ENCODE data around the gene ARHGAP10.
"Not testable (repeated sequence)": the region's sequence is repeated elsewhere in the genome, so short reads cannot be mapped to it uniquely, and the experiment has no call there.

ARHGAP10 gene

GRCh38 chr4:148072789-148073188 is 340.9 kb downstream of the ARHGAP10 start:
- DNase-seq = no peak

DNA sequence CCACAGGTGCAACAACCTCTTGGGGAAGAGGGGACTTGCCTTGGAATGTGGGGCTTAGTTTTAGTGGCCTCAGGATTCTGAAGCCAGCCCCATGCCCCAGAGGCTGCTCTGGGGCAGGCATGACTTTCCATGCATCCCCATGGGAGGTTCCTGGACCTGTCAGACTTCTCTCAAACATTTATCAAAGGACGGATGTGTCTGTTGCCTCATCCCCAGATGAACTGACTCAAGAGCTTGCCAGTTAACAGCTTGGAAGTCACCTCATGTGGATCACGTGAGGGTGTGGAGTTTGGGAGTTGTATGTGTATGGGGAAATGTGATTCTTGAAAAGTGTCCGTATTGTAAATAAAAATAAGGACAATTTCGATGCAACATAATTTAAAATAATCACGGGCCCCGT is 341.5 kb downstream of the ARHGAP10 start:
- DNase-seq = no peak

DNA sequence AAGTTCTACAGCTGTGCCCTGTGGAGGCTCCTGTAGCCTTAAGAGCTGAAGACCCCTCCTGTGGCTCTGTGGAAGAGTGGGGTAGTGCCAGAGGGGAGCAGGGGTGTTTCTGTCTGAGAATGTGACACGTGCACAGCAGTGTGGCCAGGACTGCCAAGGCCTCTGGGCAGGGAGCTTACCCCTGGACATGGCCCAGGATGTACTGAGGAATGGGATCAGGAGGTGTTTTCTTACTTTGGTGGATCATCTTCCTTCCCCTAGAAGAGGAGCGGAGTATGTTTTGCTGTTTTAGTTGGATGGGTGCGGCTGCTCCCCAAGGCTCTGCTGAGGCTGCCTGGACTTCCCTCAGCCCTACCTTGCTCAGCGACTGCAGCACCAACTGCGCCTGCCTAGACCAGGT is 342.6 kb downstream of the ARHGAP10 start:
- DNase-seq = no peak

- DNase-seq = no peak
These were observed 343.6 kb downstream of the ARHGAP10 start for GRCh38 chr4:148075438-148075837.

GRCh38 chr4:148076964-148077363 is 345.1 kb downstream of the ARHGAP10 start:
- no peak for DNase-seq

GRCh38 chr4:148077581-148077980 is 345.7 kb downstream of the ARHGAP10 start:
- no peak for DNase-seq

DNA sequence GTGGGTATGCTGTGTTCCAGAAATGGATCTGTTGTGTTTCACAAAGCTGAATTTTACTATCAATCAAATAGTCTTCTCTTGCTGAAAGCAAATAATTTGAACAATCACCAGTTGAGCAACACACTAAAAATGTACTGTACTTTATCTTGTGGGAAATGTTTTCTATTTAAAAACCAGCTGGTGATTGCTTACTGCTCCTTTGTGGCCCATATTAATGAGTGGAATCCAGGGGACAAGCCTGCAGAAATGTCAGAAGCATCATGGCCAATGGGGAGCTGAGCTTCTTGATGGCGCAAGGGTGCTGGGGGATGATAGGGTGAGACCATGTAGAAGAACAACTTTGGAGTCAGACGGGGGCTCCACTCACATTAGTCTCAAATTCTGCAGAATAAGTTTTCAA is 346.2 kb downstream of the ARHGAP10 start:
- DNase-seq = no peak

DNA sequence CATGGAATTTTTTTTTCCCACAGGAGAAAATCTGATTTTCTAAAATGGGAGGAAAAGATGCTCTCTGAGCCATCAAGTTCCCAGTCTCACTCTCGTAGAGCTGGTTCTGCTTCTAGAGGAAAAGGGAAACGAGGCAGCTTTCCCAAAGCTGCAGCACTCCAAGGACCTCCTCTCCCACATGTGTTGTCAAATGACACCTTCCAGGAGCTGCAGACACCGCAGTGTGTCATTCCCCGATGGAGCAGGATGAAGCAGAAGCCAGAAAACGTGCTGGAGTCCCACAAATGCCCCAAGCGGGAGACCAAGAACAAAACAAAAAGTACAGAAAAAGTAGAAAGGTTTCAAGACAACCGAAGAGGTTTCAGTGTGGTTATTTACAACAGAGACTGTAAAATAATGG is 348.1 kb downstream of the ARHGAP10 start:
- DNase-seq = no peak

GRCh38 chr4:148081267-148081666 is 349.4 kb downstream of the ARHGAP10 start:
- DNase-seq = no peak

- DNase-seq = no peak
These were observed 349.9 kb downstream of the ARHGAP10 start for GRCh38 chr4:148081745-148082144.

GRCh38 chr4:148083073-148083472 is 351.2 kb downstream of the ARHGAP10 start:
- not testable (repeated sequence) for DNase-seq

DNA sequence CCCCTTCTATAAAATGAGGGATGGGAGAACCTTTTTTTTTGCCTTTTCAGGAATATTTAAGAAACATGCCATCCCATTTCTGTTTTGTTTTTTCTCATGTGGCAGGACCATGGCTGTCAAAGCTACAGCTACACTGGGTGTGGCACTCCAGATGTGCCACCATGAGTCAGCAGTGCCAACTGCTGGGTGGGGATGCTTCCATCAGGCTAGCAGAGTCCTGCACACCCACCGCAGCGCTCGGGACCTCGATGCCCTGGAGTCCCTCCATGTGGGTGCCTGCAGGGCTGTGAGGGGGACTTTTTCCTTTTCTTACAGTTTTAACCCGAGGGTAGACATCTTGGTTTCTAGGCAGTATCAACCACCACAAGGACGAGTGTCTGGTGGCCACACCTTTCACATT is 357.7 kb downstream of the ARHGAP10 start:
- no peak for DNase-seq

GRCh38 chr4:148090029-148090428 is 358.1 kb downstream of the ARHGAP10 start:
- no peak for DNase-seq

DNA sequence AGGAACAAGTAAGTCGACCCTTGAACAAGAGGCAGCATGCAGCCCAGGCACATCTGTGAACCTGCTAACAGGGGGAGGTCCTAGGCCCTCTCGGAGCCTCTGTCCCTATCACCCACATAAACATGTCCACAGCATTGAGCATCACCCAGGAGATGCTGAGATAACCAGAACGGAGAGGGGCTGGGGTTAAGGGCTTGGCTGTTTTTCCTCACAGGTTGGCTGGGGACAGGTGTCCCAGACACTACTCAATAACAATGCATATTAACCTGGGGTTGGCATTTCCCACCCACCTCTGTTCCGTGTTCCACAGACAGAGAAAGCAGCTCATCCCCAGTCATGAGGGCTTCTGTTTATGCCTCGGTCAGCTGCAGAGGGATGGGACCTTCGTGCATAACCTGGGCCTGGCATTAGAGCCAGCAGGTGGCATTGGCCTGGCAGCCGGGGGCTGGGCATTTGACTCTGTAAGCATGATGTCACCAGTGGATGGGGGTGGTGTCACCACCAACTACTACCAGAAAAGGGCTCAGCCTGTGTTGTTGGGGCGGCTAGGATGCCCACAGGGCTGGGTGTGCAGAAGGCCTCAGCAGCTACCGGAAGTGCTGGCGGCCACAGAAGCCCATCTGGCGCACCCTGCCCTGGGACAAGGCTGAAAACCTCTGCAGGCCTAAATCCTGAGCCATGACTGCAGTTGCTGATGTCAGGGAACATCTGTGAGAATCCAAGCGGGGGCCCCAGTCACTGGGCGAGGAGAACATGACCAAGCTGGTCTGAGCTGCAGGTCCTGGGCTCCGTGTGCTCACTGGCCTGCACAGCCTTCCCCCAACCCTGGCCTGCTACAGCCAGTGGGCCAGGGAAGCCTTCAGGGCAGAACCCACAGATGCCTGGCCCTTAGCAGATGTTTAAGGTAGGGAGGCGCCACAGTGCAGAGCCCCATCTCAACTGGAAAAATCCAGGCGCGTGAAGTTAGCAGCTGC is 358.9 kb downstream of the ARHGAP10 start:
- DNase-seq = no peak

DNA sequence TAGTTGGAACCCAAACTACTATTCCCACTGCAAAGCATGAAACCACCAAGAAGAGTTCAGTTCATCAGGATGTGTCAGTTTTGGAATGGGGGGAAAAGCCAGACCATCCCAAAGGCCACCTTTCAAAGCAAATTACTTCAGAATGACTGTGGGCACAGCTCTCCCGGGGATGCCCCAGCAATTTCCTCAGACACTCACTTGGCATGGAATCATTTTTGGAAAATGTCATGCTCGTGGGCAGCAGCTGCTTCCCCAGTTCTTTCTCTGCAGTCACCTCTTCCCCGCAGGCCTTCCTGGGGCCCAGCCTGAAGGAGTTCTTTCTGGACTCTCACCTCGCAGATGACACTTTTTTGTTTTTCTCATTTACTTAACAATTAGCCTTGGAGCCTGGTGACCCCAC is 360.0 kb downstream of the ARHGAP10 start:
- no peak for DNase-seq

DNA sequence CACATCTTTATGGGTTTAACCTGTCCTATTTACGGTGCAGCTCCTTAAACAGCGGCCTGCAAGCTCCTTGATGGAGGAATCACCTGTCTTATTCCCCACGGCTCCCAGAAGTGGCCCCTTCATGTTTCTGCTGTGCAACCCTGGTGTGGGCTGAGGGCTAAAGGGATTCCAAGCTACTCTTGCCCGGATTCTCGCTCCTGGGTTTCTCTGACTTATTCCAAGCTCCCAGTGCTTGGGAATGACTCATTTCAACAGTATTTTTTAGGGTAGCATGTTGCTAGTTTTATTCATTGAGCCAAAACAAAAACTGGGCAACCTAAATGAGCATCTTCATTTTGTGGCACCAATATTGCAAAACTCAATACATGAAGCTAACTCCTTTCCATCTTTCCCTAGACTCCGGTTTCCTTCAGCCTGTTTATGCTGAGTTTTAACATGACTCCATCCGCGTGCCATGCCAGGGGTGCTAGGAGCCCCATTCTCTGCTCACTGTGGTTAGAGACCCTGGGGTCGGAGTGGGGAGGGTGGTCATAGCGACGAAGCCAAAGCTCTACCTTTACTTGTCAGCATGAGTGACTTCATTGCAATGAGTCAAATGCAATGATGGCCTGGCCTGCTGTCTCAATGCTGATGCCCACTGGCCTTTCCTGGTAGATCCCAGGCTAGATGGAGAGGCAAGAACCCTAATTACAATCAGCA is 360.6 kb downstream of the ARHGAP10 start:
- no peak for DNase-seq

DNA sequence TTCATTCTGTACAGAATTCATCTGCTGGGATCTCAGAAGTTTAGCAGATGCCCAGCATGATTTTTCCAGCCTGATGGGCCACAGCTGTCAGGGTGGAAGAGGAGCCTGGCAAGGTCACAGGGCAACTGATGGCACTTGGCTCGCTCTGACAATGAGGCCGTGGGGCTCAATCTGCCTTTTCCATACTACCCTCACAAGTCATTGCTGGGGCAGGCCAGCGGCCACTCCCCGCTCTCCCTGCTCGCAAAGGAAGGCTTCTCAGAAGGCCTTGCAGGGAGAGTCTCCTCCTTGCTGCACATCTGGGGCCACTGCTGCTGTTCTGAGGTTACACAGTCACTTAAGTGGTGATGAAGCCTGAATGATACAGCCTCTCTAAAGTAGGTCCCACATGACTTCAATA is 361.2 kb downstream of the ARHGAP10 start:
- DNase-seq = no peak

DNA sequence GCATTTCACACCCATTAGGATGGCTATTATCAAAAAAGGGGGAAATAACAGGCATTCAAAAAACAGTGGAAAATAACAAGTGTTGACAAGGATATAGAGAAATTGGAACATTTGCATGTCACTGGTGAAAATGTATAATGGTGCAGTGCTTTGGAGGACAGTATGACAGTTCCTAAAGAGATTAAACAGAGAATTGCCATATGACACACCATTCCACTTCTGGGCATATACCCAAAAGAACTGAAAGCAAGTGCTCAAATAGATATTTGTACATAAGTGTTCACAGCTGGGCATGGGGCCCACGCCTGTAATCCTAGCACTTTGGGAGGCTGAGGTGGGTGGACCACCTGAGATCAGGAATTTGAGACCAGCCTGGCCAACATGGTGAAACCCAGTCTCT is 362.3 kb downstream of the ARHGAP10 start:
- no peak for DNase-seq

DNA sequence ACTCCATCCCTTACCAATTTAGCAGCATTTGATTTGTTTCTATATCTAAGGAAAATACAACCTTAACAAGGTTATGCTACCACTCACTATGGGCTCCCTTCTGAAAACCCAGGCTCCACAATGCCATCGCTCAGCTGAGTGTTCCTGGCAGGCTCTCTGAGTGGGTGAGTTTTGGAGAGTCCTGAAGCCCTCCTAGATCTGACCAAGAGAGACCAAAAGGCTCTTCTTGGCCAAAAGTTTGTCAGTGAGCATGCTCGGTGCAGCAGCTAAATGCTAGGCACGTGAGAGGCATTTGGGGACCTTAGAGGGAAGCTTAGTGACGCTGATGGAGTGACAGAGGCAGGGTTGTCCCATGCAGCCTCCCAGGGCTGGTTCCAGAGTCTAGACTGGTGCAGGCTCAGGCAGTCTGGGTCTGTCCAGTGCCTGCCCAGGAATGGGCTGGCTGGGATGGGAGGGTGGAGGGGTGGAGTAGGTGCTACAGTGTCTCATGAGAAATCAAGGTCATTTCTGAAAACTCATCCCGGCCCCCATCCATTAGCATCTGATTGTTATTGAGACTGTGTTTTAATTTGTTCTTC is 363.5 kb downstream of the ARHGAP10 start:
- DNase-seq = no peak

DNA sequence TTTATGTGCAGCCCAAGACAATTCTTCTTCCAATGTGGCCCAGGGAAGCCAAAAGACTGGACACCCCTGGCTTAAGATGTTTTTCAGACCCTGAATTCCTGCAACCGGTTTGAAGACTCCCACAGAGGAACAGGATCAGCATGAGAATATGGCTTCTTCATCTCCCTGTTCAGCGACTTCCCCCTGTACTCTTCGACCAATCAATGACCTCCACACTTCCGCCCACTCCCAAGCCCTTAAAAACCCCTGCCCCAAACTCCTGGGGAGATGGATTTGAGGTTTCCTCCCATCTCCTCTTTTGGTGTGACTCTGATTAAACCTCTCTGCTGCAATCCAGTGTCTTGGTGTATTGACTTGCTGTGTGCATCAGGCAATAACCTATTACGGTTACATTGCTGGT is 365.9 kb downstream of the ARHGAP10 start:
- no peak for DNase-seq

DNA sequence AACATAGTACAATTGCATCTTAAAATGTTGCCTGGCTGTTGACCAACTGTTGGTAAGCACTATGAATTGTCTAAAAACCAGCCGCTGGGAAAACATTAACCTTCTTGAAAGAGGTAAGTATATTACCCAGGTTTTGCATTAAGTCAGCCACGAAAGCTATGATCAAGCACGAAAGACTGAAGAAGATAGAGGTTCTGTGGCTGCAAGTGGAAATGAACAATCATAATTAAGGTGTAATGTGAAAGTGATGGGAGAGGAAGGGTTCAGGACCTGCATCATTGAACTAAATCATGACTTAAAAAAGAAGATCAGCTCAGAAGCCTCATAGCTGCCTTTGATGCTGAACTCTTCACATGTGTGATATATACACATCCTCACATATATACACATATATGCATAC is 369.3 kb downstream of the ARHGAP10 start:
- DNase-seq = no peak

- no peak for DNase-seq
These were observed 369.9 kb downstream of the ARHGAP10 start for GRCh38 chr4:148101790-148102189.

- DNase-seq = no peak
These were observed 371.9 kb downstream of the ARHGAP10 start for GRCh38 chr4:148103597-148104355.
